SU-DHL-6 (cell line): Measurements from ENCODE around the gene TREM2.

Experiments used
- H2AFZ ChIP-seq: fragments of 200-600 bp; sonication (generic); 2 replicates; pipeline ENCODE4 v1.6.1; 2014; ENCODE audit warnings: low read depth, mild to moderate bottlenecking, moderate library complexity, mixed read lengths, antibody characterized with exemption, low read length; ENCODE audit not compliant: severe bottlenecking
- H3F3A ChIP-seq: fragments of 200-600 bp; shearing (Covaris generic); 2 replicates; pipeline ENCODE4 v1.6.0; 2016; ENCODE audit warnings: antibody characterized with exemption, mild to moderate bottlenecking; ENCODE audit not compliant: insufficient read depth
- H3K27ac ChIP-seq: fragments of 200-600 bp; sonication (generic); 2 replicates; pipeline ENCODE4 v1.5.1; 2016; ENCODE audit warnings: low read depth, mild to moderate bottlenecking, low read length, moderate library complexity, mixed read lengths
- H3K27me3 ChIP-seq: fragments of 200-600 bp; sonication (generic), shearing (Covaris generic); 2 replicates; pipeline ENCODE4 v1.6.0; 2014; ENCODE audit warnings: mild to moderate bottlenecking, low read length
- H3K36me3 ChIP-seq: fragments of 200-600 bp; sonication (generic); 2 replicates; pipeline ENCODE4 v1.6.1; 2014; ENCODE audit warnings: mild to moderate bottlenecking, low read length, mixed read lengths
- H3K4me2 ChIP-seq: fragments of 300-600, 200-600 bp; shearing (Covaris generic), sonication (generic); 2 replicates; pipeline ENCODE4 v1.6.0; 2014; ENCODE audit warnings: low read length, low read depth, mild to moderate bottlenecking; ENCODE audit not compliant: poor library complexity, severe bottlenecking
- H3K4me3 ChIP-seq: fragments of 200-600 bp; sonication (generic); 2 replicates; pipeline ENCODE4 v1.5.1; 2014; ENCODE audit warnings: antibody characterized with exemption, low read length, mild to moderate bottlenecking, mixed read lengths; ENCODE audit not compliant: insufficient read depth, poor library complexity, severe bottlenecking
- H3K79me2 ChIP-seq: fragments of 200-600 bp; sonication (generic); 2 replicates; pipeline ENCODE4 v1.6.1; 2014; ENCODE audit warnings: mild to moderate bottlenecking, low read length, moderate library complexity; ENCODE audit not compliant: insufficient read depth
- H3K9ac ChIP-seq: fragments of 200-600 bp; sonication (generic); 2 replicates; pipeline ENCODE4 v1.7.0; 2014; ENCODE audit warnings: mild to moderate bottlenecking, low read length
- H3K9me2 ChIP-seq: fragments of 200-600 bp; sonication (generic); replicated peaks from 2 replicates; pipeline ENCODE4 v1.6.1; 2014; ENCODE audit warnings: low read length; ENCODE audit not compliant: insufficient read depth
- H3K9me3 ChIP-seq: fragments of 200-600 bp; sonication (generic); 2 replicates; pipeline ENCODE4 v1.6.1; 2014; ENCODE audit warnings: low read length, mixed read lengths; ENCODE audit not compliant: insufficient read depth
- H4K20me1 ChIP-seq: fragments of 200-600 bp; sonication (generic); 2 replicates; pipeline ENCODE4 v1.6.1; 2014; ENCODE audit warnings: low read depth, mild to moderate bottlenecking, antibody characterized with exemption, low read length, moderate library complexity, mixed read lengths
- CTCF ChIP-seq: fragments of 200-600 bp; sonication (generic); IDR thresholded peaks from one replicate; pipeline ENCODE4 v1.5.1; 2017; ENCODE audit warnings: antibody characterized with exemption, mild to moderate bottlenecking, low read length, moderate library complexity; ENCODE audit not compliant: insufficient read depth, poor library complexity, severe bottlenecking
- EZH2phosphoT487 ChIP-seq: fragments of 200-600 bp; sonication (generic), shearing (Covaris generic); conservative IDR thresholded peaks from 2 replicates; pipeline ENCODE4 v1.6.1; 2018; ENCODE audit warnings: mild to moderate bottlenecking, antibody characterized with exemption, low read length, moderate library complexity, mixed read lengths

Gene TREM2

GRCh38 chr6:41150671-41151070, 12.2 kb downstream of the TREM2 start:
- no peak overlapping the region for H3K27ac ChIP-seq
- H3K36me3 ChIP-seq: no peaks in the 10 kb centered on the region
- H3F3A ChIP-seq: no peaks in the 10 kb centered on the region
- no peak overlapping the region for H3K9ac ChIP-seq
- H2AFZ ChIP-seq: no peak overlapping the region
- H3K79me2 ChIP-seq: no peaks in the 10 kb centered on the region
- no peak overlapping the region for H3K4me2 ChIP-seq
- no peaks in the 10 kb centered on the region for H3K27me3 ChIP-seq
- H4K20me1 ChIP-seq: no peaks in the 10 kb centered on the region
- H3K9me2 ChIP-seq: no peaks in the 10 kb centered on the region
- no peaks in the 10 kb centered on the region for H3K9me3 ChIP-seq
- H3K4me3 ChIP-seq: no peak overlapping the region
- TF ChIP-seq CTCF (no peak), EZH2phosphoT487 (no peak)

GRCh38 chr6:41147917-41148316, 15.0 kb downstream of the TREM2 start:
- H3K27ac ChIP-seq: no peak overlapping the region
- no peaks in the 10 kb centered on the region for H3K36me3 ChIP-seq
- H3K9me3 ChIP-seq: no peaks in the 10 kb centered on the region
- H3K79me2 ChIP-seq: no peaks in the 10 kb centered on the region
- TF ChIP-seq CTCF (no peak), EZH2phosphoT487 (no peak)
- H3K4me2 ChIP-seq: no peak overlapping the region
- H3K27me3 ChIP-seq: no peaks in the 10 kb centered on the region
- H3F3A ChIP-seq: no peaks in the 10 kb centered on the region
- no peaks in the 10 kb centered on the region for H4K20me1 ChIP-seq
- no peak overlapping the region for H3K9ac ChIP-seq
- H3K9me2 ChIP-seq: no peaks in the 10 kb centered on the region
- H2AFZ ChIP-seq: no peak overlapping the region
- no peak overlapping the region for H3K4me3 ChIP-seq

- no peak overlapping the region for H3K27ac ChIP-seq
- H4K20me1 ChIP-seq: no peaks in the 10 kb centered on the region
- no peaks in the 10 kb centered on the region for H3K27me3 ChIP-seq
- H3K9ac ChIP-seq: no peak overlapping the region
- H3K79me2 ChIP-seq: no peaks in the 10 kb centered on the region
- H3K36me3 ChIP-seq: no peaks in the 10 kb centered on the region
- H3K9me3 ChIP-seq: no peaks in the 10 kb centered on the region
- H2AFZ ChIP-seq: no peak overlapping the region
- TF ChIP-seq CTCF: no peak
- TF ChIP-seq EZH2phosphoT487: no peak
- no peaks in the 10 kb centered on the region for H3F3A ChIP-seq
- no peak overlapping the region for H3K4me3 ChIP-seq
- H3K9me2 ChIP-seq: no peaks in the 10 kb centered on the region
- H3K4me2 ChIP-seq: no peak overlapping the region
These were observed 26.0 kb downstream of the TREM2 start for GRCh38 chr6:41136911-41137310.
